ENCODE results near the gene ZNF423.

ZNF423 gene

GRCh38 chr16:49822649-49823370, 33.1 kb downstream of the ZNF423 start:
- DNase-seq (ENCODE audit: low read depth): no peak

- DNase-seq (ENCODE audit: low read depth): no peak
These were observed 34.2 kb downstream of the ZNF423 start for GRCh38 chr16:49821614-49822282.

GRCh38 chr16:49821156-49821555, 34.8 kb downstream of the ZNF423 start:
- no peak for DNase-seq (ENCODE audit: low read depth)

GRCh38 chr16:49817754-49818507, 38.0 kb downstream of the ZNF423 start:
- DNase-seq (ENCODE audit: low read depth): no peak

GRCh38 chr16:49816875-49817274, 39.0 kb downstream of the ZNF423 start:
- DNase-seq (ENCODE audit: low read depth): no peak

- no peak for DNase-seq (ENCODE audit: low read depth)
These were observed 44.1 kb downstream of the ZNF423 start for GRCh38 chr16:49811644-49812334.

- DNase-seq (ENCODE audit: low read depth): no peak
These were observed 45.1 kb downstream of the ZNF423 start for GRCh38 chr16:49810831-49811230.

GRCh38 chr16:49809561-49809960, 46.4 kb downstream of the ZNF423 start:
- no peak for DNase-seq (ENCODE audit: low read depth)

- DNase-seq (ENCODE audit: low read depth): no peak
These were observed 46.9 kb downstream of the ZNF423 start for GRCh38 chr16:49809062-49809461.

- DNase-seq (ENCODE audit: low read depth): no peak
These were observed 49.5 kb downstream of the ZNF423 start for GRCh38 chr16:49806446-49806845.

GRCh38 chr16:49801290-49801689, 54.6 kb downstream of the ZNF423 start:
- DNase-seq (ENCODE audit: low read depth): no peak

- DNase-seq (ENCODE audit: low read depth): no peak
These were observed 55.0 kb downstream of the ZNF423 start for GRCh38 chr16:49800876-49801275.

GRCh38 chr16:49800441-49800840, 55.5 kb downstream of the ZNF423 start:
- no peak for DNase-seq (ENCODE audit: low read depth)

GRCh38 chr16:49799172-49799571, 56.7 kb downstream of the ZNF423 start:
- DNase-seq (ENCODE audit: low read depth): no peak

GRCh38 chr16:49795513-49795912, 60.4 kb downstream of the ZNF423 start:
- DNase-seq (ENCODE audit: low read depth): no peak

- no peak for DNase-seq (ENCODE audit: low read depth)
These were observed 62.7 kb downstream of the ZNF423 start for GRCh38 chr16:49793244-49793643.

GRCh38 chr16:49789616-49790015, 66.3 kb downstream of the ZNF423 start:
- no peak for DNase-seq (ENCODE audit: low read depth)

GRCh38 chr16:49788986-49789385, 66.9 kb downstream of the ZNF423 start:
- no peak for DNase-seq (ENCODE audit: low read depth)

- DNase-seq (ENCODE audit: low read depth): no peak
These were observed 67.3 kb downstream of the ZNF423 start for GRCh38 chr16:49788572-49788971.

- no peak for DNase-seq (ENCODE audit: low read depth)
These were observed 68.9 kb downstream of the ZNF423 start for GRCh38 chr16:49786926-49787557.

- DNase-seq (ENCODE audit: low read depth): no peak
These were observed 69.9 kb downstream of the ZNF423 start for GRCh38 chr16:49785970-49786369.

- no peak for DNase-seq (ENCODE audit: low read depth)
These were observed 73.5 kb downstream of the ZNF423 start for GRCh38 chr16:49782405-49782804.
